ENCODE measurements around the gene DBNL.
"Not testable (repeated sequence)": the region's sequence is repeated elsewhere in the genome, so short reads cannot be mapped to it uniquely, and the experiment has no call there.

Gene DBNL

GRCh38 chr7:44044315-44045225 is at the start of gene DBNL:
Gene DBNL (plus strand): TSS chr7:44044702. CDS start chr7:44044738, 36 bp downstream.
- DNase-seq (ENCODE audit: low read depth in 2 of 2), result peak; percentile 55 to 82

- DNase-seq (ENCODE audit: low read depth in 2 of 2), result not testable (repeated sequence)
Observed at GRCh38 chr7:43997532-43997931, 47.0 kb upstream of the DBNL start, which contains the start of gene SPDYE1. Gene SPDYE1 (plus strand): TSS chr7:43997897. CDS start chr7:43999950, 2,053 bp downstream.

- not testable (repeated sequence) for DNase-seq (ENCODE audit: low read depth in 2 of 2)
Observed at GRCh38 chr7:44012081-44012480, 32.4 kb upstream of the DBNL start.

- DNase-seq (ENCODE audit: low read depth in 2 of 2), result not testable (repeated sequence)
Observed at GRCh38 chr7:44015090-44015489, 29.4 kb upstream of the DBNL start.

- peak; percentile 98 for DNase-seq (ENCODE audit: low read depth in 2 of 2)
Observed at GRCh38 chr7:44018857-44019807, 25.4 kb upstream of the DBNL start.

GRCh38 chr7:44019825-44020224 is 24.7 kb upstream of the DBNL start:
- not testable (repeated sequence) for DNase-seq (ENCODE audit: low read depth in 2 of 2)

GRCh38 chr7:44022069-44022468 is 22.4 kb upstream of the DBNL start:
- DNase-seq (ENCODE audit: low read depth in 2 of 2), result not testable (repeated sequence)

GRCh38 chr7:44022796-44023467 is 21.6 kb upstream of the DBNL start:
- DNase-seq (ENCODE audit: low read depth in 2 of 2), result not testable (repeated sequence)

- not testable (repeated sequence) for DNase-seq (ENCODE audit: low read depth in 2 of 2)
Observed at GRCh38 chr7:44029433-44029832, 15.1 kb upstream of the DBNL start.

GRCh38 chr7:44030029-44030428 is 14.5 kb upstream of the DBNL start:
- DNase-seq (ENCODE audit: low read depth in 2 of 2), result not testable (repeated sequence)

GRCh38 chr7:44031319-44031718 is 13.2 kb upstream of the DBNL start:
- DNase-seq (ENCODE audit: low read depth in 2 of 2), result not testable (repeated sequence)

GRCh38 chr7:44032031-44032430 is 12.5 kb upstream of the DBNL start:
- not testable (repeated sequence) for DNase-seq (ENCODE audit: low read depth in 2 of 2)

- not testable (repeated sequence) for DNase-seq (ENCODE audit: low read depth in 2 of 2)
Observed at GRCh38 chr7:44033971-44034844, 10.3 kb upstream of the DBNL start.

- DNase-seq (ENCODE audit: low read depth in 2 of 2), result not testable (repeated sequence)
Observed at GRCh38 chr7:44036364-44036763, 8.1 kb upstream of the DBNL start.

- not testable (repeated sequence) for DNase-seq (ENCODE audit: low read depth in 2 of 2)
Observed at GRCh38 chr7:44037951-44038350, 6.6 kb upstream of the DBNL start.

- not testable (repeated sequence) for DNase-seq (ENCODE audit: low read depth in 2 of 2)
Observed at GRCh38 chr7:44038553-44038952, 5.9 kb upstream of the DBNL start.

GRCh38 chr7:44038961-44039558 is 5.4 kb upstream of the DBNL start:
- peak; percentile 46 to 54 for DNase-seq (ENCODE audit: low read depth in 2 of 2)

- not testable (repeated sequence) for DNase-seq (ENCODE audit: low read depth in 2 of 2)
Observed at GRCh38 chr7:44039800-44040492, 4.6 kb upstream of the DBNL start.

GRCh38 chr7:44040493-44040891 is 4.0 kb upstream of the DBNL start:
- DNase-seq (ENCODE audit: low read depth in 2 of 2), result not testable (repeated sequence)

Measured in stimulated activated CD4-positive, alpha-beta T cell treated with anti-CD3 and anti-CD28 coated beads, Interleukin-1b, Interleukin-23, amount 100 ng/mL, for 1 hour (primary cell).